Measurements from ENCODE around the gene LDAH. TPM values are rescaled to one million over a fixed set of nuclear protein-coding genes. Genes with fewer than 3 reads are reported as not detected.

LDAH gene
- total RNA-seq, 1 experiment from 2014 or later, result 15.2 TPM

DNA sequence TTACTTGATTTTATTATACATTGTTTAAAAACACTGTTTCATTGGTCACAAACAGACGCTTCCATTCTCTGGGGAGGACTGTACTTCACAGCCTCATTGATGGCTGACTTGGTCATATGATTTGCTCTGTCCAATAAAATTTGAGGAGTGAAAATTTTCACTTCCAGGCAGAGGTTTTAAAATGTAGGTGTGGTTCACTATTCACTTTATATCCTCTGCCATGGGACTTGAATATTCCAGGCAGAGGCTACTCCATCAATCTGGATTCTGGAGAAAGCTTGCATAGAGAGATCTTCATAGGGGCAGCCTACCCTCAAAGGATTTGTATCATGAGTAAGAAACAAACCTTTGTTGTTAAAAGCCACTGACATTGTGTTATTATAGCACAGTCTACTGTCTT is 56.7 kb downstream of the LDAH start:
- H3K27me3 ChIP-seq (ENCODE audit: insufficient read depth, low read length), result no peaks in the 10 kb centered on the region
- H2BK12ac ChIP-seq (ENCODE audit: insufficient read length, low read depth, low read length), result no peak overlapping the region
- H3K14ac ChIP-seq (ENCODE audit: insufficient read depth, low read length), result no peak overlapping the region
- H4K91ac ChIP-seq (ENCODE audit: insufficient read length, low read depth, low read length), result no peak overlapping the region
- no peak overlapping the region for H2AK5ac ChIP-seq (ENCODE audit: insufficient read length, low read length)
- H3T11ph ChIP-seq (ENCODE audit: low read length), result no peak overlapping the region
- H4K8ac ChIP-seq (replicated peaks; ENCODE audit: insufficient read length, low read depth, low read length), result no peak overlapping the region
- H3K4me1 ChIP-seq (ENCODE audit: insufficient read depth, low read length), result no peaks in the 10 kb centered on the region; the same call in 1 of the 2 replicates
- no peak overlapping the region for H3K9ac ChIP-seq (ENCODE audit: extremely low read depth, insufficient read length, low read length)
- H4K5ac ChIP-seq (ENCODE audit: insufficient read length, low read depth, low read length), result no peak overlapping the region
- no peak overlapping the region for H3K4ac ChIP-seq (ENCODE audit: low read depth, low read length)
- Mint-ChIP-seq H3K36me3 (ENCODE audit: insufficient read depth in 1 of 3, low read depth in 3 of 3) (peaks cover 0 to 1% (median 0%) of the 10 kb centered on the region in 3 experiments; a peak in 1 of 7 replicates), H3K9me3 (no peaks in the 10 kb centered on the region), H3K4me3 (no peak overlapping the region), H3K27me3 (ENCODE audit: low read depth) (no peaks in the 10 kb centered on the region), H3K27ac (no peak overlapping the region), H3K4me1 (peaks cover 5 to 7% of the 10 kb centered on the region in 2 experiments)
- TF ChIP-seq, protein P1, sequence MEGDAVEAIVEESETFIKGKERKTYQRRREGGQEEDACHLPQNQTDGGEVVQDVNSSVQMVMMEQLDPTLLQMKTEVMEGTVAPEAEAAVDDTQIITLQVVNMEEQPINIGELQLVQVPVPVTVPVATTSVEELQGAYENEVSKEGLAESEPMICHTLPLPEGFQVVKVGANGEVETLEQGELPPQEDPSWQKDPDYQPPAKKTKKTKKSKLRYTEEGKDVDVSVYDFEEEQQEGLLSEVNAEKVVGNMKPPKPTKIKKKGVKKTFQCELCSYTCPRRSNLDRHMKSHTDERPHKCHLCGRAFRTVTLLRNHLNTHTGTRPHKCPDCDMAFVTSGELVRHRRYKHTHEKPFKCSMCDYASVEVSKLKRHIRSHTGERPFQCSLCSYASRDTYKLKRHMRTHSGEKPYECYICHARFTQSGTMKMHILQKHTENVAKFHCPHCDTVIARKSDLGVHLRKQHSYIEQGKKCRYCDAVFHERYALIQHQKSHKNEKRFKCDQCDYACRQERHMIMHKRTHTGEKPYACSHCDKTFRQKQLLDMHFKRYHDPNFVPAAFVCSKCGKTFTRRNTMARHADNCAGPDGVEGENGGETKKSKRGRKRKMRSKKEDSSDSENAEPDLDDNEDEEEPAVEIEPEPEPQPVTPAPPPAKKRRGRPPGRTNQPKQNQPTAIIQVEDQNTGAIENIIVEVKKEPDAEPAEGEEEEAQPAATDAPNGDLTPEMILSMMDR (conservative IDR thresholded peaks at IDR 0.05), result no peak
- H3K23ac ChIP-seq (ENCODE audit: insufficient read length, low read depth, low read length), result no peak overlapping the region
- H3K23me2 ChIP-seq (ENCODE audit: insufficient read length, low read depth, low read length, poor library complexity, severe bottlenecking), result no peaks in the 10 kb centered on the region
- no peak overlapping the region for H3K56ac ChIP-seq (ENCODE audit: insufficient read length, low read depth, low read length)
- no peak overlapping the region for H2BK120ac ChIP-seq (ENCODE audit: low read depth, low read length, poor library complexity, severe bottlenecking)
- H2BK15ac ChIP-seq (ENCODE audit: low read depth, low read length), result no peak overlapping the region
- no peak overlapping the region for H3K4me2 ChIP-seq (ENCODE audit: insufficient read depth, insufficient read length, low read length)
- H2BK5ac ChIP-seq (ENCODE audit: insufficient read length, low read length), result no peak overlapping the region
- H3K79me1 ChIP-seq (ENCODE audit: insufficient read depth, low read depth, low read length, poor library complexity, severe bottlenecking), result no peaks in the 10 kb centered on the region
- H3K79me2 ChIP-seq (ENCODE audit: insufficient read depth, low read length), result no peaks in the 10 kb centered on the region
- no peaks in the 10 kb centered on the region for H3K9me3 ChIP-seq (ENCODE audit: control insufficient read depth, low read depth, low read length)
- DNase-seq, result no peak
- H3K18ac ChIP-seq (ENCODE audit: insufficient read length, low read depth, low read length), result no peak overlapping the region
- no peak overlapping the region for H3K27ac ChIP-seq (ENCODE audit: insufficient read length, low read depth, low read length)
- no CpG with 5 or more reads among the region's 1 CpG for WGBS (ENCODE audit: extremely low coverage, insufficient read length, low lambda C conversion rate)
- no peak overlapping the region for H2BK20ac ChIP-seq (ENCODE audit: low read depth, low read length, poor library complexity, severe bottlenecking)
- H4K20me1 ChIP-seq (ENCODE audit: control insufficient read depth, insufficient read depth, insufficient read length), result no peaks in the 10 kb centered on the region
- H2AFZ ChIP-seq (ENCODE audit: low read length), result no peak overlapping the region
